Kidney (tissue), 14 donors: ENCODE data around the gene PXN. TPM values are rescaled to one million over a fixed set of nuclear protein-coding genes. Genes with fewer than 3 reads are reported as not detected.

Source experiments
- DNase-seq, 5 donors: peaks; one replicate each; pipeline ENCODE4 v3.0.0-alpha.2; 2013 to 2020
- FAIRE-seq: peaks from 2 replicates; lab custom pipeline; 2012; peaks lifted over from hg19 to GRCh38; lab: Jason Lieb, UNC
- H3K27ac ChIP-seq, 2 donors: one replicate each; pipeline ENCODE4 v1.7.0; 2013; ENCODE audit warnings: low read depth in 2 of 2, low read length in 2 of 2, inconsistent platforms in 1 of 2
- H3K27me3 ChIP-seq: one replicate; pipeline ENCODE4 v1.7.1; 2013; ENCODE audit warnings: low read length, inconsistent platforms; ENCODE audit not compliant: control insufficient read depth, insufficient read depth
- H3K36me3 ChIP-seq, 3 donors: one replicate each; pipeline versions ENCODE4 v1.7.0 to v1.7.1; 2013; ENCODE audit warnings: low read length in 3 of 3, control low read depth in 1 of 3, inconsistent platforms in 1 of 3; ENCODE audit not compliant: insufficient read depth in 3 of 3, control insufficient read depth in 2 of 3
- H3K4me1 ChIP-seq, 3 donors: one replicate each; pipeline versions ENCODE4 v1.7.0 to v1.7.1; 2013; ENCODE audit warnings: low read length in 3 of 3, inconsistent platforms in 1 of 3, low read depth in 1 of 3; ENCODE audit not compliant: control insufficient read depth in 2 of 3, insufficient read depth in 2 of 3
- H3K4me3 ChIP-seq, 3 donors: one replicate each; pipeline versions ENCODE4 v1.7.0 to v1.8.1; 2013; ENCODE audit warnings: low read length in 3 of 3, control low read depth in 1 of 3, inconsistent platforms in 1 of 3
- H3K9ac ChIP-seq, 3 donors: one replicate each; pipeline versions ENCODE4 v1.7.0 to v1.7.1; 2013; ENCODE audit warnings: low read length in 3 of 3, control low read depth in 1 of 3, inconsistent platforms in 1 of 3
- H3K9me3 ChIP-seq, 3 donors: one replicate each; pipeline versions ENCODE4 v1.7.0 to v1.7.1; 2013; ENCODE audit warnings: low read length in 3 of 3, control low read depth in 1 of 3, inconsistent platforms in 1 of 3; ENCODE audit not compliant: control insufficient read depth in 2 of 3, insufficient read depth in 1 of 3
- CTCF ChIP-seq: IDR thresholded peaks from 3 replicates; pipeline ENCODE4 v1.5.1; 2012; ENCODE audit warnings: mild to moderate bottlenecking, moderate library complexity, borderline replicate concordance; ENCODE audit not compliant: insufficient read depth; ENCODE audit errors: extremely low read depth
- intact Hi-C: fragments of 100-400 bp; cut with DNase I; formaldehyde crosslinking; loops from one replicate; pipeline ENCODE4 v1.11.1; 2022
- polyA plus RNA-seq: library from polyadenylated mRNA; stranded (reverse); fragments of 350-450 nt; fragmentation: Illumina TruSeq; extraction: RNeasy Lipid Tissue Mini Kit (QIAGEN cat#74804); gene quantifications from one replicate; pipeline ENCODE4 v1.2.3, GENCODE V29; 2014; ENCODE audit warnings: low read depth, low replicate concordance; ENCODE audit not compliant: insufficient read depth
- total RNA-seq: library from RNA; stranded (reverse); fragmentation: NEBNext Ultra II Directional; extraction: Animal tissue kit (Norgen Biotek cat#: 25700); gene quantifications from one replicate; pipeline ENCODE4 v1.2.1, GENCODE V29; 2021
- donor health status: control.
- donor health status: control.
- donor health status: control.
- donor health status: control.
- donor health status: control.
- donor health status: DM: yes; HTN: yes; CAD: no.
- donor health status: Normal renal cell carcinoma (clear cell type).

Gene PXN
- total and polyA plus RNA-seq, 2 donors from 2014 or later: 57.1 to 133 TPM

- H3K36me3 ChIP-seq: peaks cover 11 to 46% (median 28%) of the 10 kb centered on the region in 3 donors
- no peak for TF ChIP-seq CTCF
Measured at GRCh38 chr12:120168337-120168736, 97.2 kb downstream of the PXN start.

GRCh38 chr12:120167529-120168095 lies 97.9 kb downstream of the PXN start:
- peaks cover 10 to 49% (median 33%) of the 10 kb centered on the region in 3 donors for H3K36me3 ChIP-seq
- H3K9me3 ChIP-seq: no peaks in the 10 kb centered on the region
- no peak overlapping the region for H3K27ac ChIP-seq
- no peaks in the 10 kb centered on the region for H3K4me1 ChIP-seq
- H3K9ac ChIP-seq: no peak overlapping the region
- TF ChIP-seq CTCF: no peak
- intact Hi-C loops: no loop called here
- no peak overlapping the region for H3K4me3 ChIP-seq
- no peak for DNase-seq
- H3K27me3 ChIP-seq: no peaks in the 10 kb centered on the region
- no peak for FAIRE-seq

More at GRCh38 chr12:120168337-120168736, 97.2 kb downstream of the PXN start:
- Histone ChIP-seq H3K9ac (no peak overlapping the region), H3K27ac (no peak overlapping the region), H3K27me3 (no peaks in the 10 kb centered on the region), H3K4me3 (no peak overlapping the region), H3K9me3 (no peaks in the 10 kb centered on the region), H3K4me1 (no peaks in the 10 kb centered on the region)
- FAIRE-seq (no peak), DNase-seq (no peak)
- intact Hi-C loops: no loop called here

GRCh38 chr12:120164293-120164692 lies 101.2 kb downstream of the PXN start:
- Histone ChIP-seq H3K4me1 (no peaks in the 10 kb centered on the region), H3K9ac (no peak overlapping the region), H3K27ac (no peak overlapping the region), H3K4me3 (no peak overlapping the region), H3K27me3 (no peaks in the 10 kb centered on the region), H3K9me3 (no peaks in the 10 kb centered on the region), H3K36me3 (peaks cover 6 to 62% (median 45%) of the 10 kb centered on the region in 3 donors)
- DNase-seq (no peak), FAIRE-seq (no peak)
- TF ChIP-seq CTCF: no peak
- intact Hi-C loops: no loop called here

GRCh38 chr12:120162763-120163162 lies 102.8 kb downstream of the PXN start:
- intact Hi-C loops: no loop called here
- H3K4me3 ChIP-seq: no peak overlapping the region
- no peak for DNase-seq
- FAIRE-seq: no peak
- H3K9ac ChIP-seq: no peak overlapping the region
- no peaks in the 10 kb centered on the region for H3K4me1 ChIP-seq
- no peak for TF ChIP-seq CTCF
- H3K9me3 ChIP-seq: no peaks in the 10 kb centered on the region
- H3K36me3 ChIP-seq: peaks cover 2 to 65% (median 48%) of the 10 kb centered on the region in 3 donors
- no peaks in the 10 kb centered on the region for H3K27me3 ChIP-seq
- no peak overlapping the region for H3K27ac ChIP-seq
